Ramos (cell line): ENCODE measurements around the gene FUT4.

Experiments
- in situ Hi-C: fragments of 300-500 bp; cut with MboI; formaldehyde crosslinking; loops from one replicate; pipeline ENCODE4 v1.14.3; 2022; ENCODE audit warnings: low sequenced_read_pairs; ENCODE audit not compliant: unreplicated experiment

FUT4 gene

GRCh38 chr11:94543695-94544645, at the start of gene FUT4:
Gene FUT4 (plus strand): TSS chr11:94543921. CDS start chr11:94544134, 213 bp downstream.
- in situ Hi-C loops, result no loop called here

GRCh38 chr11:94494126-94494680, 49.5 kb upstream of the FUT4 start:
- in situ Hi-C loops, result loop anchor here (25.0 kb wide), 1 partner anchor 807 kb away; no protein-coding TSS in a partner anchor

- in situ Hi-C loops, result loop anchor here (10.0 to 25.0 kb wide), 3 partner anchors 175 to 588 kb away; no protein-coding TSS in a partner anchor
These were observed 43.5 kb upstream of the FUT4 start for GRCh38 chr11:94500181-94500580.

- in situ Hi-C loops, result loop anchor here (10.0 to 25.0 kb wide), 3 partner anchors 177 to 589 kb away; no protein-coding TSS in a partner anchor
These were observed 42.2 kb upstream of the FUT4 start for GRCh38 chr11:94501522-94501921.

- in situ Hi-C loops, result loop anchor here (10.0 to 25.0 kb wide), 3 partner anchors 180 to 592 kb away; no protein-coding TSS in a partner anchor
These were observed 38.9 kb upstream of the FUT4 start for GRCh38 chr11:94504689-94505293.

GRCh38 chr11:94506513-94506912, 37.2 kb upstream of the FUT4 start:
- in situ Hi-C loops, result loop anchor here (10.0 to 25.0 kb wide), 3 partner anchors 182 to 594 kb away; no protein-coding TSS in a partner anchor

- in situ Hi-C loops, result loop anchor here (10.0 to 25.0 kb wide), 3 partner anchors 183 to 595 kb away; no protein-coding TSS in a partner anchor
These were observed 36.2 kb upstream of the FUT4 start for GRCh38 chr11:94507485-94507884.

- in situ Hi-C loops, result loop anchor here (25.0 kb wide), 1 partner anchor 600 kb away; no protein-coding TSS in a partner anchor
These were observed 31.6 kb upstream of the FUT4 start, which contains the start of gene C11orf97 for GRCh38 chr11:94511932-94512781. Gene C11orf97 (plus strand): TSS chr11:94512461. CDS start chr11:94512529, 68 bp downstream.

GRCh38 chr11:94513091-94513490, 30.6 kb upstream of the FUT4 start:
- in situ Hi-C loops, result loop anchor here (25.0 kb wide), 1 partner anchor 601 kb away; no protein-coding TSS in a partner anchor

GRCh38 chr11:94515398-94515797, 28.3 kb upstream of the FUT4 start:
- in situ Hi-C loops, result loop anchor here (25.0 kb wide), 1 partner anchor 603 kb away; no protein-coding TSS in a partner anchor

GRCh38 chr11:94516725-94517124, 27.0 kb upstream of the FUT4 start:
- in situ Hi-C loops, result loop anchor here (25.0 kb wide), 1 partner anchor 604 kb away; no protein-coding TSS in a partner anchor

GRCh38 chr11:94518300-94518699, 25.4 kb upstream of the FUT4 start:
- in situ Hi-C loops, result loop anchor here (25.0 kb wide), 1 partner anchor 606 kb away; no protein-coding TSS in a partner anchor

GRCh38 chr11:94519478-94520084, 24.1 kb upstream of the FUT4 start:
- in situ Hi-C loops, result loop anchor here (25.0 kb wide), 1 partner anchor 607 kb away; no protein-coding TSS in a partner anchor

GRCh38 chr11:94521684-94522083, 22.0 kb upstream of the FUT4 start:
- in situ Hi-C loops, result loop anchor here (25.0 kb wide), 1 partner anchor 609 kb away; no protein-coding TSS in a partner anchor

GRCh38 chr11:94524341-94524740, 19.4 kb upstream of the FUT4 start:
- in situ Hi-C loops, result loop anchor here (25.0 kb wide), 1 partner anchor 612 kb away; no protein-coding TSS in a partner anchor

GRCh38 chr11:94525546-94526324, 18.0 kb upstream of the FUT4 start:
- in situ Hi-C loops, result no loop called here

- in situ Hi-C loops, result no loop called here
These were observed 16.9 kb upstream of the FUT4 start for GRCh38 chr11:94526645-94527438.
